T-helper 17 cell (primary cell): ENCODE measurements around the gene GRAP2. TPM values are rescaled to one million over a fixed set of nuclear protein-coding genes. Genes with fewer than 3 reads are reported as not detected.

ENCODE experiments used
- ATAC-seq: fragments of 150-1000 bp; cut with Tn5 transposase; 2 replicates; pipeline ENCODE4 v1.10.0; 2021; ENCODE audit warnings: mild to moderate bottlenecking, moderate library complexity
- DNase-seq, 3 donors: peaks; one replicate each; pipeline versions ENCODE4 v3.0.0 to v3.0.0-alpha.2; 2020 to 2021
- H3K9me3 ChIP-seq: one replicate; pipeline ENCODE4 v1.7.0; 2013; ENCODE audit warnings: low read length, mild to moderate bottlenecking; ENCODE audit not compliant: control insufficient read depth, poor library complexity, severe bottlenecking
- H3K27ac Mint-ChIP-seq: one replicate; pipeline ENCODE4 v1.8.0; 2022; ENCODE audit warnings: mild to moderate bottlenecking, moderate library complexity, mixed read lengths
- H3K27me3 Mint-ChIP-seq: one replicate; pipeline ENCODE4 v1.8.0; 2022; ENCODE audit warnings: mixed read lengths
- H3K36me3 Mint-ChIP-seq: one replicate; pipeline ENCODE4 v1.8.0; 2022; ENCODE audit warnings: low read depth, mixed read lengths
- H3K4me1 Mint-ChIP-seq: one replicate; pipeline ENCODE4 v1.8.0; 2022; ENCODE audit warnings: mild to moderate bottlenecking, mixed read lengths
- H3K4me3 Mint-ChIP-seq: one replicate; pipeline ENCODE4 v1.8.0; 2022; ENCODE audit warnings: mild to moderate bottlenecking, moderate library complexity, mixed read lengths
- total RNA-seq, 4 donors: library from RNA in 2 of 4; stranded (reverse) in 2 of 4; gene quantifications; one replicate each; pipeline ENCODE4 v1.2.3 and lab custom pipeline; 2022 to 2026

The GRAP2 gene
- total RNA-seq, 2 donors from 2014 or later: 113 to 195 TPM

GRCh38 chr22:40002935-40003715, 102.2 kb downstream of the GRAP2 start:
- H3K27me3 Mint-ChIP-seq: peaks cover 27% of the 10 kb centered on the region
- H3K4me3 Mint-ChIP-seq: no peak overlapping the region
- no peak for DNase-seq
- H3K27ac Mint-ChIP-seq: no peak overlapping the region
- peaks cover 2% of the 10 kb centered on the region for H3K36me3 Mint-ChIP-seq
- ATAC-seq: no peak
- H3K4me1 Mint-ChIP-seq: peaks cover 3% of the 10 kb centered on the region
- no peaks in the 10 kb centered on the region for H3K9me3 ChIP-seq

DNA sequence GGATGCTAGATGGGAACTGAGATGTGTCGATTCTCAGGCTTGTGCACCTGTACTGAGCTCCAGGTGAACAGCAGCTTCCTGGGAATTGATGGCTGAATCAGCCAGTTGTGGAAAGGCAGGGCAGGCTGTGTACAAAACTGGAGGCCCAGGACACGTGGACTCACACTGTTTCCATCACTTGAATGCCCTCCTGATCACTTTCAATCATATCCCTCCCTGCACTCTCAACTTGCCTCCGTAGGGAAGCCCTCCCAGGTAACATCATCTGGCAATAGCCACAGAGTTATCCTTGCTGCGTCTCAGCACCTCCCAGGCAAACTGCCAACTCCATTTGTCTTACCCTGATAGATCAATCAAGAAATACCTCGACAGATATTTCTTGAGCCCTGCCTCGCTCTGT, 104.0 kb downstream of the GRAP2 start:
- Mint-ChIP-seq H3K4me3 (no peak overlapping the region), H3K27ac (no peak overlapping the region), H3K27me3 (peaks cover 29% of the 10 kb centered on the region), H3K36me3 (peaks cover 2% of the 10 kb centered on the region), H3K4me1 (peaks cover 11% of the 10 kb centered on the region)
- ATAC-seq (no peak), DNase-seq (no peak)
- no peaks in the 10 kb centered on the region for H3K9me3 ChIP-seq

DNA sequence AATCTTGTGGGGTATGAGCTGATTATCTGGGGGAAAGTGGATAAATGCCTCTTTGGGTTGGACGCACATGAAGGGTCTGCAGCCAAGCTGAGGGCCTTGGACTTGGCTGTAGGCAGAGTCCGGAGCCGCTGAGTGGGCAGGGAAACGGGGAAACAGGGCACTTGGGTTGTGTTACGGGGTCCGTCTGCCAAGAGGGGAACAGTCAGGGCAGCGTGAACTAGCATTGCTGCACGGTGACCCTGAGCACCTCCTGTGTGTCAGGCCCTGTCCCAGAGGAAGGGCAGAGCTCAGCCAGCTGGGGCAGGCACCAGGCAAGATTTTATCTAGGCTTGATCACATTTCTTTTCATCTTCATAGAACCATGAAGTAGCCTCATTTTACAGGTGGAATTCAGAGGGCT, 105.8 kb downstream of the GRAP2 start:
- H3K4me1 Mint-ChIP-seq: peaks cover 11% of the 10 kb centered on the region
- no peak overlapping the region for H3K27ac Mint-ChIP-seq
- ATAC-seq (no peak), DNase-seq (no peak)
- no peak overlapping the region for H3K4me3 Mint-ChIP-seq
- peaks cover 44% of the 10 kb centered on the region for H3K27me3 Mint-ChIP-seq
- H3K9me3 ChIP-seq: no peaks in the 10 kb centered on the region
- peaks cover 2% of the 10 kb centered on the region for H3K36me3 Mint-ChIP-seq

DNA sequence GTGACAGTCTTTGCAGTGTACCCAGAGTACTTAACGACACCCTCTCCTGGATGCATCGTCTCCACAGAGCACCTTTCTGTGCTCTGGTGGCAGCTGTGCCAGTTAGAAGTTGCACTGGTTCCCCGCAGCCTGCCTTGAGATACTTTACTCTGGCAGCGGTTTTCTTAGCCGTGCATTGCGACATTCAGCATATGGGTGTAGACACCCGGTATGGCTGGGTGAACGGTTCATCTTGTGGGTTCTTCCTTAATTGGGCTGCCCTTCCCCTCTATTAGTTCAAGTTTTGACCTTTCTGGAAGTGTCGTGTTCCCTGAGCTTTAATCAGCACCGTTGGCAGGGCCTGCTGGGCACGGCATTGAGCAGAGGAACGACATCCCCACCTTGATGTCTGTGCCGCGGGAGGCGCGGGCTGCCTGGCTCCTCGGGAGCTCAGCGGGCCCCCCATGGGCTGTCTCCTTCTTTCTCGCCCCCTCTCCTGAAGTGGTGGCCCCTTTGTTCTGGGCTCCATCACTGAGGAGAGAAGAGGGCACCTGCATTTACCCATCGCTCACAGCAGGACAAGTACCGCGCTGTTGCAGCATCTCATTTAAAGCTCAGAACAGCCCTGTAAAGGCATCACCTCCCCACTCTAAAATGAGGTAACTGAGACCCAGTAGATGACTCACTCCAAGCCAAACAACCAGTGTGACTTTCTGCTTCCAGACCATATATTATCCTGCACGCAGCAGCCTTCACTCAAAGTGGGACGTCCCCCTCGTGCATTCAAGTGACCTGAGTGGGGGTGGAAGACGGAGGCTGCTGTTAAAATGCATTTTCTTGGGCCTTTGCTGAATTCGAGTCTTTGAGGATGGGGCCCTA, 107.2 kb downstream of the GRAP2 start:
- no peak for DNase-seq
- peak; percentile 16 for ATAC-seq
- peaks cover 49% of the 10 kb centered on the region for H3K27me3 Mint-ChIP-seq

DNA sequence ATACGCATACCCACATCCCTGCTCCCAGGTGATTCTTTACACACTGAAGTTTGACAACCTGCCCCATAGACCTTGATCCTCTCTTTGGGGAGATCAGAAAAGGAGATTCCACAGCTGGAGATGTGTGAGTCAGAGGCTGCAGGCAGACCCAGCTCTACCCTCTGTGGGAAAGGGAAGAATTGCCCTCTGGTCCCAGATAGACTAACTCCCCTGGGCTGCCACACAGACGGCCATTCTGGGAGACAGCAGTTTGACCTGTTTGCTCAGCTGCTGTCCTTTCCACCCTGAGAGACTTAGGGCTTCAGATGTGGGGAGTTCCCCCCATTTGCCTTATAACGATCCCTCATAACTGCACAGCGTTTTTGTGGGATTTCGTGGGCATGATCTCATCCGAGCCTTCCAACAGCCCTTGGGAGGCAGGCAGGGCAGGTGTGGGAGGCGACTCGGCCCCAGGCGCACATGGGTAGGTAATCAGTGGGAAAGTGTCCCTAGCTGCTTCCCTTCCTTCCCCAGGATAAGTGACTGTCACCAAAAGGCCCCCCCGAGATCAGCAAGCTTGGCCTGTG, 107.9 kb downstream of the GRAP2 start:
- H3K9me3 ChIP-seq: no peaks in the 10 kb centered on the region
- DNase-seq (no peak), ATAC-seq (no peak)
- peaks cover 11% of the 10 kb centered on the region for H3K4me1 Mint-ChIP-seq
- peaks cover 4% of the 10 kb centered on the region for H3K36me3 Mint-ChIP-seq
- H3K27ac Mint-ChIP-seq: no peak overlapping the region
- no peak overlapping the region for H3K4me3 Mint-ChIP-seq
- peaks cover 49% of the 10 kb centered on the region for H3K27me3 Mint-ChIP-seq

More for the DNA sequence above, 107.2 kb downstream of the GRAP2 start:
- Mint-ChIP-seq H3K36me3 (peaks cover 2% of the 10 kb centered on the region), H3K4me3 (no peak overlapping the region), H3K4me1 (peaks cover 11% of the 10 kb centered on the region), H3K27ac (peak overlapping the region; percentile 69)
- no peaks in the 10 kb centered on the region for H3K9me3 ChIP-seq

DNA sequence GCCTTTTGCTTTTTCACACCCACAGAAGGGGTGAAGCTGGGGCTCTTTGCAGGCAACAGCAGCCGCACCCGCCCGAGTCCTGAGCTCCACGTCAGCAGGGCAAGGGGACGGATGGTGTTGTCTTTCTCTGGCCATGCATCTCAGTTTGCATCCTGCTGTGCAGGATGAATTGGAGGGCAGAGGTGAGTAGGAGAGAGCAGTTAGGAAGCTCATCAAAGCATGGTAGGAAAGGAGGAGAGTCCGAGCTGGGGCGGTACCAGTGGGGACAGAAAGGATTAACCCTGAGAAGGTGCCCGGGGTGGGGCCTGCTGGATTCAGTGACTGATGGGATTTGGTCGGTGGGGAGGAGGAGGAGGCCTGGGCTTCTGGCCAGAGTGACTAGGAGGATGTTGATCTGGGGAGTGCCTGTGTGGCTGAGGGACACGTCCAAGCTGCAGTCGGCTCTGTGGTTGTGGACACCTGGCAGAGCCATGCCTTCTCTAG, 108.4 kb downstream of the GRAP2 start:
- H3K4me1 Mint-ChIP-seq: peaks cover 11% of the 10 kb centered on the region
- H3K4me3 Mint-ChIP-seq: peak overlapping the region; percentile 59
- peaks cover 49% of the 10 kb centered on the region for H3K27me3 Mint-ChIP-seq
- DNase-seq: no peak
- peak overlapping the region; percentile 34 for H3K27ac Mint-ChIP-seq
- peaks cover 4% of the 10 kb centered on the region for H3K36me3 Mint-ChIP-seq
- no peak for ATAC-seq
- H3K9me3 ChIP-seq: no peaks in the 10 kb centered on the region

DNA sequence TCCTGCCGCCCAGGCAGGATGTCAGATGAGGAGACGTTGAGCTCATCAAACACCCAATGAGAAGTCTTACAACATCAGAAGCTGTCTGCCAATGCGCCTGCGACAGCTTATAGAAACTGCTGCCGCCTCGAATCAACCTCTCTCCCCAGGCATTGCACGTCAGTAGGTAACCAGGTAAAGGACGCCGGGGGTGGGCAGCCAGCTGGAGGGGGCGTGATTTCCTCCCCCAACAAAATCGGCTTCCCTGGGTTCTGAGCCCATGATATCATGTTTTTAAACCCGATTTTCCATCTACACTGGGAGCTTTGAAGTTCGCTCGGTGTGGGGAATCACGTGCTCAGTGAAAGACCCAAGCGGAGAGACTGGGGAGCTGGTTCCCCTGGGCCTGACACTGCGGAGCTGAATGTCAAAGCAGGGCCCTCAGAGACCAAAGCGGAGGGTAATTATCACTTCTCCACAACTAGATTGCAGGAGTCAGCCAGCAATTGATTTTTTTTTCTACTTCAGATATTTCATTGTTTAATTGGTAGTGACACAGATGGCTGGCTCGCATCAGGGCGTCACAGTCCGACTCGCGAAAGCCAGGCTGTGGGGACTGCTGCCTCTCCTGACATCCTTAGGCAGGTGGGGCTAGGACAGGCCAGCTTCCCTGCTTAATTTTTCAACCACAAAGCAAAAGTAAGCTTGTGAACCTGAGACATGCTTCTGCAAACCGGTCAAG, 109.2 kb downstream of the GRAP2 start:
- H3K27me3 Mint-ChIP-seq: peaks cover 44% of the 10 kb centered on the region
- ATAC-seq (peak; percentile 80), DNase-seq (no peak)
- H3K4me3 Mint-ChIP-seq: peak overlapping the region; percentile 59
- H3K36me3 Mint-ChIP-seq: peaks cover 4% of the 10 kb centered on the region
- no peaks in the 10 kb centered on the region for H3K9me3 ChIP-seq
- peak overlapping the region; percentile 34 for H3K27ac Mint-ChIP-seq
- H3K4me1 Mint-ChIP-seq: peaks cover 11% of the 10 kb centered on the region

GRCh38 chr22:40010746-40011145, 109.9 kb downstream of the GRAP2 start:
- Mint-ChIP-seq H3K27me3 (peaks cover 44% of the 10 kb centered on the region), H3K4me1 (peaks cover 13% of the 10 kb centered on the region)

GRCh38 chr22:40014667-40015248, 113.9 kb downstream of the GRAP2 start:
- Mint-ChIP-seq H3K36me3 (peaks cover 5% of the 10 kb centered on the region), H3K4me3 (no peak overlapping the region), H3K27me3 (peaks cover 33% of the 10 kb centered on the region), H3K27ac (no peak overlapping the region), H3K4me1 (peaks cover 4% of the 10 kb centered on the region)
- H3K9me3 ChIP-seq: no peaks in the 10 kb centered on the region
- DNase-seq (no peak), ATAC-seq (no peak)

More at GRCh38 chr22:40010746-40011145, 109.9 kb downstream of the GRAP2 start:
- Mint-ChIP-seq H3K4me3 (no peak overlapping the region), H3K36me3 (peaks cover 7% of the 10 kb centered on the region), H3K27ac (no peak overlapping the region)
- DNase-seq (no peak), ATAC-seq (no peak)
- no peaks in the 10 kb centered on the region for H3K9me3 ChIP-seq

- no peaks in the 10 kb centered on the region for H3K9me3 ChIP-seq
- DNase-seq (no peak), ATAC-seq (no peak)
- Mint-ChIP-seq H3K4me1 (peaks cover 3% of the 10 kb centered on the region), H3K4me3 (no peak overlapping the region), H3K36me3 (peaks cover 5% of the 10 kb centered on the region), H3K27ac (no peak overlapping the region), H3K27me3 (peaks cover 26% of the 10 kb centered on the region)
These were observed 114.6 kb downstream of the GRAP2 start for GRCh38 chr22:40015358-40015976.

GRCh38 chr22:40018051-40018450, 117.2 kb downstream of the GRAP2 start:
- no peaks in the 10 kb centered on the region for H3K9me3 ChIP-seq
- H3K36me3 Mint-ChIP-seq: peaks cover 5% of the 10 kb centered on the region
- H3K27me3 Mint-ChIP-seq: peaks cover 12% of the 10 kb centered on the region
- DNase-seq (no peak), ATAC-seq (no peak)
- H3K4me3 Mint-ChIP-seq: no peak overlapping the region
- no peak overlapping the region for H3K27ac Mint-ChIP-seq
- H3K4me1 Mint-ChIP-seq: peaks cover 3% of the 10 kb centered on the region

DNA sequence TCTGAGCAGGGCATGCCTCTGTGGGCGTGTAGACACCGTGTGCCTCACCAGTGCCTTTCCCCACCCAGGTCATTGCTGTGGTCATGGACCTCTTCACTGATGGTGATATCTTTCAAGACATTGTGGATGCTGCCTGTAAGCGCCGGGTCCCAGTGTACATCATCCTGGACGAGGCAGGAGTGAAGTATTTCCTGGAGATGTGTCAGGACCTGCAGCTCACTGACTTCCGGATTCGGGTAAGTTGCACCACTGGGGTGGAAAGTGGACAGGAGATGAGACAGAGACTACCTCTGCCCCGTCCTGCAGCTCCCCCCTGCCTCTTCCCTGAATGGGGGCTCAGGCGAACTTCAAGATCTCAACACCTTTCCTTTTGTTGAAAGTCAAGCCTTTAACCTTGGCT, 118.2 kb downstream of the GRAP2 start:
- Mint-ChIP-seq H3K4me3 (no peak overlapping the region), H3K27me3 (peaks cover 12% of the 10 kb centered on the region), H3K36me3 (peaks cover 3% of the 10 kb centered on the region), H3K27ac (no peak overlapping the region), H3K4me1 (peaks cover 3% of the 10 kb centered on the region)
- ATAC-seq (no peak), DNase-seq (no peak)
- H3K9me3 ChIP-seq: no peaks in the 10 kb centered on the region
